GF-D8 (cell line): Measurements from ENCODE around the gene TPBGL.
"Not testable (repeated sequence)": the region's sequence is repeated elsewhere in the genome, so short reads cannot be mapped to it uniquely, and the experiment has no call there.

Experiments
- DNase-seq: peaks from one replicate; lab custom pipeline; 2025; lab: John Stamatoyannopoulos, UW

TPBGL gene

GRCh38 chr11:75272821-75273301 lies 32.3 kb downstream of the TPBGL start:
- DNase-seq = no peak

DNA sequence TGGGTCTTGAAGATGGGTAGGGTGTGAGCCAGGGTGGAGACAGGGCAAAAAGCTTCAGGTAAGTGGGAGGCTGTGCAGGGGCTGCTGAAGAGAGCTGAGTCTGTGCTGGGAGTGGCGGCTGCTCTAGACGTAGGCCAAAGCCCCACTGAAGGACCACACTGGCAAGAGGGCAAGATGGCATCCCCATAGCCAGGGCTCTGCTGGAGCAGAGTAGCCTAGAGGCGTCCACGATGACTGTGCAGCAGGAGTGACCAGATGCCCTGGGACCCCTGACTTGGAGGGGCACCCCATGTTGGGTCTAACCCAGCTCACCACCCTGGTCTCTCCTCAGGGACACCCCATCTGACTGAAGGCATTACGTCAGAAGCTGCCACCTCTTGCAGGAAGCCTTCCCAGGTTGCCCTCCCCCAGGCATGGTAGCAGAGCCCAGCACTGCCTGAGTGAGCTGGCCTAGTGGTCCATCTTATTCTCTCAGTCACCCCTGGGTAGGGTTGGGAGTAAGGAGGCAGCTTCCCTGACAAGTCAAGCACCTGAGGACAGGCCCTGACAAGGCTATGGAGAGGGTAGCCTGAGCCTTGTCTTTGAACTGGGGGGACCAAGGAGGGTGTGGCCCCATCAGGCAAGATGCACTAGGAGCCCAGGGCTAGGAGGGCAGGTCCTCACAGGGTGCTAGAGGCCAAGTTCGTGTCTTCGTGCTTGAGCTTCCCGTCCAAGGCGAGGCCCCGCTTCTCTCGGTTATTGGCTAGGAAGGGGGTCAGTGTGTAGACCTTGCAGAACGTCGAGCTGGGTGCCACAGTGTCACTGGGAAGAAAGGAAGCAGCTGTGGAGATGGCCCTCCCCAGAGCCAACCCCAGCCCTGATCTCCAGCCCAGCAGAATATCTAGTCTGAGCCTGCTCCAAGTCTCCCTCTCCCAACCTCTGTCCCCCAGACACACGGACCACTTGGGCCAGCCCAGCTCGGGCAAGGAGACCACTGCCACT lies 33.1 kb downstream of the TPBGL start:
- no peak for DNase-seq

DNA sequence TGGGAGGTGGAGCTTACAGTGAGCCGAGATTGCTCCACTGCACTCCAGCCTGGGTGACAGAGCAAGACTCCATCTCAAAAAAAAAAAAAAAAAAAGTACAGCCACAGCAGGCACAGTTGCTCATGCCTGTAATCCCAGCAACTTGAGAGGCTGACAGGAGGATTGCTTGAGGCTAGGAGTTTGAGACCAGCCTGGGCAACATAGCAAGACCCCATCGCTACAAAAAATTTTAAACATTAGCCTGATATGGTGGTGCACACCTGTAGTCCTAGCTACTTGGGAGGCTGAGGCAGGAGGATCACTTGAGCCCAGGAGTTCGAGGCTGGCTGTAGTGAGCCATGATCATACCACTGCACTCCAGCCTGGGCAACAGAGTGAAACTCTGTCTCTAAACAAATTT lies 34.1 kb downstream of the TPBGL start:
- not testable (repeated sequence) for DNase-seq

DNA sequence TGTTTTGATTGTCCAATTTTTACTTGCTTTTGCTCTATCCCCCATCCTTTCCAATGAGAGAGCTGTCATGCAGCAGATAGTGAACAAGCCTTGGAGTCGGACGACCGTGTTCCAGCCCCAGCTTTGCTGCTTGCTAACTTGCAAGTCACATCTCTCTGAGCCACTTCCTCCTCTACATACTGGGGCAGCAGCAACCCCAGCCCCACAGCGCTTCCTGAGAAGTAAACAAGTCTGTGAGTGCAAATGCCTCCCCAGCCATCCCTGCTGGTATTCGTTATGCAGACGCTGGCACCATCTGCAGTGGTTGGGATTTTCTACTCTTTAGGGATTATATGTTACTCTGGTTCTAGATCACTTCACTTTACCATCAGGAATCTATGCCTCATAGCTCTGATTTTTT lies 35.0 kb downstream of the TPBGL start:
- DNase-seq = peak; percentile 6

GRCh38 chr11:75276186-75276585 lies 35.6 kb downstream of the TPBGL start:
- no peak for DNase-seq

DNA sequence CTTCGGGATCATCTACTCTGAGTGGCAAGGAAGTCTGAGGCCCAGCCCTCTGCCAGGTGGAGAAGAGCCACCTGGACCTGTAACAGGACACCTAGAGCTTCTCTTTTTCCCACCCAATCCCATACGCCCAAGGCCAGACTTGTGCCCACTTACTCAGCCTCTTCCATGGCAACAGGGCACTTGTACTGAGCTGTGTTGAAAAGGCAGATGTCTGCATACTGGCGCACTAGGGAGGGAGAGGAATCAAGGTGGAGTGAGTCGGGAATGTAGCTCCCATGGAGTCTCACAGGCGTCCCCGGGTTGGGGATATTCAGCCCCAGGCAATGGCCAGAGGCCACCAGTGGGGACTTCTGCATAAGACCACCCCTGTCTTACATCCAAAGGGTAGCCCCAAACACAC lies 36.1 kb downstream of the TPBGL start:
- DNase-seq = no peak

DNA sequence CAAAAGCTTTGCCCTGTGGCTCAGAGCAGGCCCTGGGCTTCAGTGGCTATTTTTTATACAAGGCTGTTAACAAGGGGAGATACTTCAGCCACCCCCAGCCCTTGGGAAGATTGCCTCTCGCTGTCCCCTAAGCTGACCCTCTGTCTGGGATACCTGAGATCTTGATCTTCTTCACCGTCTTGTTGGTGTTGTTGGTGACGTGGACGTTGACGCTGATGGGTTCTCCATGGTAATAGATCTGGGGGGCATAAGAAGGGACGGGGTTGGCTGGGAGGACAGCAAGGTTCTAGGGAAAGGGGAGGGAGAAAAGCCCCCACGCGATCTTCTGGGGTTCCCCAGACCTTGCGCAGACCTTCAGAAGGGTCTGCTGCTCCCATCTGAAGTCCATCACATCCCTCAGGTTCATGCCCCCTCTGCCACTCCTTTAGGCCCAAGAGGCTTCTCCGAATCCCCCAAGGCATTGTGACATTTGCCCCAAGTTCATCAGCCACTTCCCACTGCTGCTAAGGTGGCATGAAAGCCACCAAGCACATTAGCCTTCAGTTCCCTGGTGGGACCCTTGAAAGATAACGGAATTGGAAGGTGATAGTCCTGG lies 36.7 kb downstream of the TPBGL start:
- no peak for DNase-seq

- no peak for DNase-seq
These were observed 37.6 kb downstream of the TPBGL start for GRCh38 chr11:75277991-75278790.

DNA sequence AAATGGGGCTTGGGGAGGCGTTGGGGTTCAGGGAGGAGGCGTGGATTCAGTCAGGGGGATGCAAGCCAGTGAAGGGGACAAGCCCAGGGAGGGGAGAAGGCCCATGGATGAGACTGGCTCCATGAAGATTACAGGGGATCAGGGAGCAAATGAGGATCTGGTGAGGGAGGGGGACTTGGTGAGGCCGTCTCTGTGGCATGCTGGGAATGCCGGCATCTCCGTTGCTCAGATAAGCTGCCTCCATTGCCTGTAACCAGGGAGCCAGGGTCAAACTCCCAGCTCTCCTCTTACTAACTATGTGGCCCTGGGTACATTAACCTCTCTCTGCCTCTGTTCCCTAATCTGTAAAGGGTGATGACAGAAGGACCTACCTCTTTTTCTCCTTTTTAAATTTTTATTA lies 38.7 kb downstream of the TPBGL start:
- DNase-seq = no peak

GRCh38 chr11:75280227-75280701 lies 39.7 kb downstream of the TPBGL start:
- DNase-seq = peak; percentile 4

DNA sequence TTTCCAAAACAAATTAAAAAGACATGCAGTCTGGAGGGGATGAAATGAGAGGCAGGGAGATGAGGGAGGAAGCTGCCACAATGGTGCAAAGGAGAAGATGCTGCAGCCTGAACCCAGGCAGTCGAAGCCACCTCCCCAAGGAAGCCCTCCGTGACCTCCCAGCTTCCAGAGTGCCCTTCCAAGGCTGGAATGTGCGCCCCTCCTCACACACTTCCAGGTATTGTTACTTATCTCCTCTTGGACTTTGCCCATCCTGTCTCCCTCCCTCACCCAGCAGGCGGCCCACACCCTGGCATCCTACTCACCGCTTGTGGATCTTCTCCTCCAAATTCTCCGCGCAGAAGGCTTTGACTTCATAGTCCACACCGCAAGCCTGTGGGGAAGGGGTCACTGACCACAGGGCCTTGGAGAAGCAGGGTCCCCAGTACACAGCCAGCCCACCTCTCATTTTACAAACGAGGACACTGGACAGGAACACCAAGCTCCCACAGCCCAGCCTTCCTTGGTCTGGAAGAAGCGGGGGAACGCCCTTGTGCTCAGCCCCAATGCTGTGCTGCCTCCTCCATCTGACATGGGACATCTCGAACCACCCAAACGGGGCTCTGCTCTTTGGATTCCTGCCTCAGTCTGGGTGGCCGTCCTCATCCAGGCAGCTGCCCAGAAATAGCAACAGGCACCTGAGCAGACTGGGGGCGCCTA lies 40.3 kb downstream of the TPBGL start:
- DNase-seq = no peak

DNA sequence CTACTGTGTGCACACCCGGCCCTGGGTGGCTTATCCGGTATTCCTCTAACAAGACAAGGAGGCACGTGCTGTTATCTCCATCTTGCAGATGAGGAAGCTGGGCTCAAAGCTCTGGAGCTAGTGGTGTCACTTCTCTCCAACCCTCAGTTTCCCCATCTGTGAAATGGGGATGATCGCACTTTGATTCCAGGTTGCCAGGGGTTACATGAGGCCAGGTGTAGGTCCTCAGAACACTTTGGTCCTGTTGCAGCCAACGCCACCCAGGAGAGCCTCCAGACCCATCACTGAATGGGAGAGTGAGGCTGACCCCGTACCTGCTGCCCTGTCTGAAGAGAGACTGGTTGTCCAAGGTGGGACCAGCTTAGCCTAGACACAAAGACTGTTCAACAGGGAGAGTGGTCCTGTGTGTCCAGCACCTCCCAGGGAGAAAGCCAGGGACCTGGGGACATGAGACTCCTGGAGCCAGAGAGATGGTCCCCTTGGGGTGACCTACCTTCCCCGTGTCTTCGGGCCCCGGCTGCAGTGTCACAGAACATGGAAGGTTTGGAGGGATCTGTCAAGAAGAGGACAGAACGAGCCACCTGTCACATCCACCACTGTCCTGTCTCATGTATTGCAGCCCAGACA lies 41.0 kb downstream of the TPBGL start:
- no peak for DNase-seq

GRCh38 chr11:75283391-75283931 lies 42.9 kb downstream of the TPBGL start:
- DNase-seq = no peak

- no peak for DNase-seq
These were observed 45.3 kb downstream of the TPBGL start for GRCh38 chr11:75285776-75286360.

DNA sequence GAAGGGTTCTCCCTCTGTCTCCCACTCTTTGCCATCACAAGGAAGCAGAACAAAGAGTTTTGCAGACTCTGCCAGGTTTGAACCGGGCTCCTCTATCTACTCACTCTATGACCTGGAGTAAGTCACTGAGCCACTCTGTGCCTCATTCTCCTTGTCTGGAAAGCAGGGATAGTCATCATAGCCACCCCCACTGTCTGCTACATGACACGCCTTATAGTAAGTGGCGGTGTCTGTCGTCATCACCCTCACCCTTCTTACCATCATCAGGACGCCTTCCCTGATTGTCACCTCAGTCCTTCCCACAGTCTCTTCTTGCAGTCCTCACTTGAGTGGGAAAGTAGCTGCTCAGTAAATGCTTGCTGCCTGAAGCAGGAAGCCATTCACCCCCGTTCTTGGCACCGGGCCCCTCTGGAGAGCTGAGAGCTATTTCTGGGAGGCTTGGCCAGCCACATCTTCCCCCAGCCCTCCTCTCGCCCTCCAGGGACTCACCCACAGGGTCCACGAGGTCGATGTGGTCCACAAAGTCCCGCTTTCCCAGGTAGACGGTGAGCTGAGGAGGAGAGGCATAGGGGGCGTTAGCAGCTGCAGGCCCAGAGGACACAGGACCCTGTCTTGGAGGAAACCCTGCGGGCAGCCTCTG lies 46.4 kb downstream of the TPBGL start:
- DNase-seq = no peak

DNA sequence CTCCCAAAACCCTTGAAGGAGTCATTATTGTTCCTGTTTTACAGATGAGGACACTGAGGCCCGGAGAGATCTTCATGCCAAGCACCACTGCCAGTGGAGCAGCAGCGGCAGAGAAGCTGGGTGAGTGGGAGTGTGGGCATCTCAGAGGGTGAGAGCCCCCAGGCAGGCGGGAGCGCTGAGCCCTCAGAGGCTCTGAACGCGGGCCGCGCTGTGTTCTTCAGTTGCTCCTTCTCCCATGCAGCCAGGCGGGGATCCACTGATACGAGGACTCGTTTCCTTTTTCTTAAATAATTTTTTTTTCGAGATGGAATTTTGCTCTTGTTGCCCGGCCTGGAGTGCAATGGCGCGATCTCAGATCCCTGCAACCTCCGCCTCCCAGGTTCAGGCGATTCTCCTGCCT lies 47.0 kb downstream of the TPBGL start:
- no peak for DNase-seq

DNA sequence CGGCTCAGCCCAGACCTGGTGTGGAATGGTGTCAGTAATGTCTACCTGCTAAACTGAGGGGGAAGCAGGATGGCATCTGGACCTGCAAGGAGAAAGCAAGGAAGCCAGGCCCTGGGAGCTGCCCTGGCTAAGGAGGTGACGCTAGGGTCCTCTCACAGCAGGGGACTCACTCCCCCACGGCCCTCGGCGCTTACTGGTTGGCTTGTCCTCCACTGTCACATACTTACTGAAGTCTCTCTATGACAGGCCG lies 48.9 kb downstream of the TPBGL start:
- DNase-seq = no peak

GRCh38 chr11:75289919-75290318 lies 49.3 kb downstream of the TPBGL start:
- DNase-seq = no peak

- no peak for DNase-seq
These were observed 51.2 kb downstream of the TPBGL start for GRCh38 chr11:75291741-75292140.

DNA sequence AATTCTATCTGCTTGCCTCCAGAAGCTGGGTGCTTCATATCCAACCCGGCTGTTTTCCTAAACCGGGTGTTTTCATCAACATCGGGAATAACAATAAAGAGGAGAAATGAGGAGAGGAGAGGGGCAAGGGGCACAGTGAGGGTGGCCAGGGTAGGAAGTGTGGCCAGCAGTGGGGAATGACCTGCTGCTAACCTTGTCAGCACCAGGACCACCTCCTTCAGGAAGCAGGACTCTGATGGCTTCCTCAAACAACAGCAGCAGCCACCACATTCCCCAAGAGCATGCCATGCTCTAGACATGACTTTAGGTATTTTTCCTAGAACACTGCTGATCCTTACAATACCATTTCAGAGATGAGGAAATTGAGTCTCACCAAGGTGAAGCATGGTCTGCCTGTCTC lies 52.4 kb downstream of the TPBGL start:
- DNase-seq = no peak
